ENCODE measurements around the gene IFI27L2. TPM values are rescaled to one million over a fixed set of nuclear protein-coding genes. Genes with fewer than 3 reads are reported as not detected.

The IFI27L2 gene
- total and polyA plus RNA-seq, 2 of the 8 experiments (the other 6 are each of a cell fraction or from before 2014, with no cell fraction given) = 14.0 to 69.6 TPM

- TF ChIP-seq RFX5 (IDR thresholded peaks at IDR 0.05; ENCODE audit: borderline replicate concordance, low read depth, low read length) (no peak), POU5F1 (IDR thresholded peaks at IDR 0.05; ENCODE audit: low read depth, low read length) (no peak), TBP (IDR thresholded peaks at IDR 0.05; ENCODE audit: low read depth, low read length) (no peak), CREB1 (IDR thresholded peaks at IDR 0.05) (no peak), FOSL1 (IDR thresholded peaks at IDR 0.05; ENCODE audit: insufficient read depth, low read depth, low read length) (no peak), CBX8 (IDR thresholded peaks at IDR 0.05; ENCODE audit: borderline replicate concordance, low read depth, low read length) (no peak), CHD7 (IDR thresholded peaks at IDR 0.05; ENCODE audit: insufficient replicate concordance, low read length) (no peak), SAP30 (IDR thresholded peaks at IDR 0.05; ENCODE audit: insufficient read depth, insufficient replicate concordance, low read length) (no peak), SIRT6 (IDR thresholded peaks at IDR 0.05; ENCODE audit: low read length) (no peak)
These were observed 49.3 kb downstream of the IFI27L2 start (continued) for GRCh38 chr14:94079891-94080620.
